ENCODE data around the gene WDR83. TPM values are rescaled to one million over a fixed set of nuclear protein-coding genes. Genes with fewer than 3 reads are reported as not detected.

Gene WDR83
- total and polyA plus RNA-seq, 2 of the 4 experiments (the other 2 are of a cell fraction) = 5.9 to 8.9 TPM

- H3K9me3 ChIP-seq (ENCODE audit: control insufficient read depth, insufficient read depth, low read length) = no peaks in the 10 kb centered on the region
- H3K36me3 ChIP-seq (ENCODE audit: control insufficient read depth, insufficient read depth, low read length) = peaks cover 53% of the 10 kb centered on the region
- H2BK120ac ChIP-seq (ENCODE audit: low read depth, low read length) = no peak overlapping the region
- H2BK20ac ChIP-seq (ENCODE audit: low read depth, low read length) = no peak overlapping the region
- peaks cover 15% of the 10 kb centered on the region for H4K20me1 ChIP-seq (ENCODE audit: insufficient read depth, low read length)
- BruUV-seq (replicated peaks) = no TSS peak
- no peak overlapping the region for H2BK5ac ChIP-seq (ENCODE audit: low read depth, low read length, poor library complexity, severe bottlenecking)
- CTCF ChIA-PET = no interaction called here
- H4K5ac ChIP-seq (ENCODE audit: low read depth, low read length) = no peak overlapping the region
- in situ Hi-C loops (cut with MboI; ENCODE audit: low sequenced_read_pairs) (no loop called here), dilution Hi-C loops (cut with HindIII; ENCODE audit: low sequenced_read_pairs, unreplicated experiment) (no loop called here), intact Hi-C loops (cut with micrococcal nuclease) (no loop called here)
- 100% methylated on average over 2 of the region's 10 CpGs; no CpG with 5 or more reads in 1 of the 2 experiments for WGBS, 2 experiments (ENCODE audit: extremely low coverage in 2 of 2, insufficient read length in 1 of 2)
- H3K9me1 ChIP-seq (ENCODE audit: insufficient read depth, low read length) = peaks cover 7% of the 10 kb centered on the region; the same call in 1 of the 2 replicates
- POLR2A ChIA-PET (ENCODE audit: unreplicated experiment) = no interaction called here
- H2BK15ac ChIP-seq (ENCODE audit: low read depth, low read length) = no peak overlapping the region
- no peak overlapping the region for H3K4ac ChIP-seq (ENCODE audit: low read depth, low read length)
- no peaks in the 10 kb centered on the region for H3K27me3 ChIP-seq (ENCODE audit: control insufficient read depth, insufficient read depth, low read length)
- no peak overlapping the region for H3K14ac ChIP-seq (replicated peaks; ENCODE audit: low read depth, low read length)
- no peak overlapping the region for H3K27ac ChIP-seq (ENCODE audit: insufficient read depth, low read length)
- no peak overlapping the region for H3K9ac ChIP-seq (ENCODE audit: low read depth, low read length)
- no peak overlapping the region for H3K4me3 ChIP-seq (ENCODE audit: insufficient read depth, low read depth, low read length)
- no peak overlapping the region for H4K8ac ChIP-seq (ENCODE audit: low read depth in 2 of 2, low read length in 2 of 2)
- TF ChIP-seq BHLHE40 (IDR thresholded peaks at IDR 0.05; ENCODE audit: low read depth, low read length) (no peak), CTCF (conservative IDR thresholded peaks at IDR 0.05; ENCODE audit: low read depth, low read length) (no peak), CHD1 (IDR thresholded peaks at IDR 0.05; ENCODE audit: low read depth, low read length) (no peak), RCOR1 (IDR thresholded peaks at IDR 0.05; ENCODE audit: insufficient replicate concordance, low read length) (no peak), USF2 (IDR thresholded peaks at IDR 0.05; ENCODE audit: low read depth, low read length) (no peak), FOS (IDR thresholded peaks at IDR 0.05; ENCODE audit: low read depth, low read length) (no peak), NFE2L2 (IDR thresholded peaks at IDR 0.05; ENCODE audit: low read depth, low read length) (no peak), RAD21 (IDR thresholded peaks at IDR 0.05; ENCODE audit: low read length) (no peak), POLR2A (IDR thresholded peaks at IDR 0.05; ENCODE audit: low read depth, low read length) (no peak), CEBPB (IDR thresholded peaks at IDR 0.05; ENCODE audit: low read depth, low read length) (no peak), RFX5 (IDR thresholded peaks at IDR 0.05; ENCODE audit: low read depth, low read length) (no peak), SMC3 (IDR thresholded peaks at IDR 0.05; ENCODE audit: low read depth, low read length) (no peak), MAZ (IDR thresholded peaks at IDR 0.05; ENCODE audit: borderline replicate concordance, low read depth, low read length) (no peak), MAFK (IDR thresholded peaks at IDR 0.05; ENCODE audit: low read depth, low read length) (no peak), MXI1 (IDR thresholded peaks at IDR 0.05; ENCODE audit: borderline replicate concordance, low read depth, low read length) (no peak), ELK1 (IDR thresholded peaks at IDR 0.05; ENCODE audit: borderline replicate concordance, low read depth, low read length) (no peak)
- no peak overlapping the region for H3K4me2 ChIP-seq (ENCODE audit: low read depth, low read length)
- no peak overlapping the region for H3K56ac ChIP-seq (ENCODE audit: extremely low read depth, insufficient read depth, low read length)
- no peak overlapping the region for H2AK5ac ChIP-seq (ENCODE audit: low read depth, low read length)
- H4K91ac ChIP-seq (ENCODE audit: insufficient read depth, low read depth, low read length) = no peak overlapping the region
- no peak overlapping the region for H2AFZ ChIP-seq (replicated peaks; ENCODE audit: low read length, poor library complexity)
- no peak for DNase-seq
- H3K4me1 ChIP-seq (ENCODE audit: control insufficient read depth, insufficient read depth, low read length) = peaks cover 2% of the 10 kb centered on the region
- H3K18ac ChIP-seq (ENCODE audit: low read depth, low read length) = no peak overlapping the region
- no peak overlapping the region for H2AK9ac ChIP-seq (replicated peaks; ENCODE audit: low read depth, low read length, poor library complexity)
- no peak for ATAC-seq (ENCODE audit: low read depth)
- H3K79me1 ChIP-seq (ENCODE audit: low read depth in 1 of 2, low read length in 2 of 2) = peaks cover 17 to 52% of the 10 kb centered on the region in 2 experiments
- H3K23ac ChIP-seq (ENCODE audit: low read depth, low read length) = no peak overlapping the region
These were observed 8.8 kb downstream of the WDR83 start for GRCh38 chr19:12675399-12675798.
